HG03045 (cell line): Measurements from ENCODE around the gene NACA2.
"Not testable (repeated sequence)": the region's sequence is repeated elsewhere in the genome, so short reads cannot be mapped to it uniquely, and the experiment has no call there.

Experiments
- ATAC-seq: cut with Tn5 transposase; IDR thresholded peaks from one replicate; pipeline ENCODE4 v1.9.1; 2021; ENCODE audit warnings: mild to moderate bottlenecking, moderate library complexity; ENCODE audit not compliant: unreplicated experiment

Gene NACA2

DNA sequence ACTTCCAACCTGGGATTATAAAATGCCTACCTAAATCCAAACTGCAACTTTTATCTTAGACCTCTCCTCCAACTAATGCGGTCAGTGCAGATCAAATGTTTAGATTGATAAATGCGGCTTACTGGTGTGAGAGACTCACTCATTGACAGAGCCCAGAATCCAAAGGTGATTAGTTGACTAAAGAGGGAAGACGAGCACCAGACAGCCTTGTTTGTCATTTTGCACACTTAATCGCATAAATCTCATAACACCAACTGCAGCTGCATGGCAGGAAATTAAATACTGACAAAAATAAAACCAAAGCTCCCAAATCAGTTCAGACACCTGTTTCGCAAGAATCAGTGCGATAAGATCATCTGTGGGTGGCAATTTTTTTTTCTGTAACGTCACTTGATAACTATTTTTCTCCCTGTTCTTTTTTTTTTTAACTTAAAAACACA, 35.9 kb downstream of the NACA2 start:
- no peak for ATAC-seq

- no peak for ATAC-seq
Observed at GRCh38 chr17:61554209-61554608, 36.8 kb downstream of the NACA2 start.

- not testable (repeated sequence) for ATAC-seq
Observed at GRCh38 chr17:61552560-61552959, 38.5 kb downstream of the NACA2 start.

- no peak for ATAC-seq
Observed at GRCh38 chr17:61551255-61551742, 39.7 kb downstream of the NACA2 start.

- ATAC-seq = no peak
Observed at GRCh38 chr17:61547113-61547512, 43.9 kb downstream of the NACA2 start.

- no peak for ATAC-seq
Observed at GRCh38 chr17:61545335-61545938, 45.6 kb downstream of the NACA2 start.

GRCh38 chr17:61543786-61544415, 47.1 kb downstream of the NACA2 start:
- no peak for ATAC-seq

- no peak for ATAC-seq
Observed at GRCh38 chr17:61542027-61542426, 49.0 kb downstream of the NACA2 start.

DNA sequence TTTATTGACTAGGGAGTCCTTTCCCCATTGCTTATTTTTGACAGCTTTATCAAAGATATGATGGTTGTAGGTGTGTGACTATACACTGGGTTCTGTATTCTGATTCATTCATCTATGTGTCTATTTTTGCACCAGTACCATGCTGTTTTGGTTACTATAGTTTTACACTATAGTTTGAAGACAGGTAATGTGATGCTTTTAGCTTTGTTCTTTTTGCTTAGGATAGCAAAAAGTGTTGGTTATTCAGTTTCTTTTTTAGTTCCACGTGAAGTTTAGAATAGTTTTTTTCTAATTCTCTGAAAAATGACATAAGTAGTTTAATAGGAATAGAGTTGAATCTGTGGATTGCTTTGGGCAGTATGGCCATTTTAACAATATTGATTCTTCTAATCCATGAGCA, 50.1 kb downstream of the NACA2 start:
- no peak for ATAC-seq
